Large intestine (tissue), 3 donors: ENCODE data around the gene SLC8B1. TPM values are rescaled to one million over a fixed set of nuclear protein-coding genes. Genes with fewer than 3 reads are reported as not detected.
"Not testable (repeated sequence)": the region's sequence is repeated elsewhere in the genome, so short reads cannot be mapped to it uniquely, and the experiment has no call there.

Experiments used
- DNase-seq, 2 donors: peaks; one replicate each; pipeline versions ENCODE4 v3.0.0 to v3.0.0-alpha.2; 2013
- H3K27ac ChIP-seq: one replicate; pipeline ENCODE4 v1.5.1; 2013; ENCODE audit warnings: low read length
- H3K27me3 ChIP-seq: 2 replicates; pipeline ENCODE4 v1.6.1; 2013; ENCODE audit warnings: low read length; ENCODE audit not compliant: control insufficient read depth, insufficient read depth
- H3K36me3 ChIP-seq: 2 replicates; pipeline ENCODE4 v1.6.1; 2013; ENCODE audit warnings: low read length; ENCODE audit not compliant: control insufficient read depth, insufficient read depth
- H3K4me1 ChIP-seq: one replicate; pipeline ENCODE4 v1.6.1; 2013; ENCODE audit warnings: low read length; ENCODE audit not compliant: control insufficient read depth, insufficient read depth
- H3K4me3 ChIP-seq: one replicate; pipeline ENCODE4 v1.5.1; 2013; ENCODE audit warnings: low read length
- H3K9me3 ChIP-seq: one replicate; pipeline ENCODE4 v1.6.1; 2013; ENCODE audit warnings: mild to moderate bottlenecking, low read depth, low read length, moderate library complexity; ENCODE audit not compliant: control insufficient read depth
- WGBS: methylation state at CpG from one replicate; pipeline ENCODE4 v1.1.5; 2013; ENCODE audit warnings: low lambda C conversion rate; ENCODE audit not compliant: insufficient coverage; 5-methylcytosine and 5-hydroxymethylcytosine counted together
- polyA plus RNA-seq: library from polyadenylated mRNA; unstranded; fragments of 120-200 nt; gene quantifications from one replicate; pipeline ENCODE4 v1.2.1, GENCODE V29; 2013

Gene SLC8B1
- polyA plus RNA-seq, 1 donor: 18.1 TPM

DNA sequence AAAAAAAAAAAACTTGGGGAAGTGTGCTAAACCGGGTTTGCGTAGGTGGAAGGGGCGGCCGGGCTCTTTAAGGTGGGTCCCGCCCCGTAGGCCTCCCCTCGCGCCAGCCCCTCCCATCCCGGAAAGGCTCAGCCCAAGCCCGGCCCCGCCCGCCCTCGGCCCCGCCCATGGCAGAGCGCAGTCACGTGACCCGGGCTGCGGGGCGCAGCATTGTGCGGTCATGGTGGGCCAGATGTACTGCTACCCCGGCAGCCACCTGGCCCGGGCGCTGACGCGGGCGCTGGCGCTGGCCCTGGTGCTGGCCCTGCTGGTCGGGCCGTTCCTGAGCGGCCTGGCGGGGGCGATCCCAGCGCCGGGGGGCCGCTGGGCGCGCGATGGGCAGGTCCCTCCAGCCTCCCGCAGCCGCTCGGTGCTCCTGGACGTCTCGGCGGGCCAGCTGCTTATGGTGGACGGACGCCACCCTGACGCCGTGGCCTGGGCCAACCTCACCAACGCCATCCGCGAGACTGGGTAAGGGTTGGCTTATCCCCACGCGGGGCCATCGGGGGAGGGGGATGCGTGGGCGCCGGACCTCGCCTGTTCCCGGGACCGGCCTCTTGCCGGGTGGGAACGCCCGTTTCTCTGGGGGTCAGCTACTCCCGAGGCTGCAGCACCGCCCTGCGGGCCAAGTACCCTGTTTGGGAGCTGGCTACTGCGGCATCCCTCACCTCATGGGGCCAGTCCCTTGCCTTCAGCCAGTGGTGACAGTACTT lies 23.6 kb upstream of the SLC8B1 start, which contains the start of gene PLBD2:
Gene PLBD2 (plus strand): TSS at position 207 of the 752 bp plus-strand sequence. CDS start 14 bp downstream, at position 221.
- Histone ChIP-seq H3K36me3 (no peaks in the 10 kb centered on the region), H3K4me1 (peaks cover 5% of the 10 kb centered on the region), H3K27ac (peak within 1 kb of the TSS; percentile 38), H3K9me3 (no peaks in the 10 kb centered on the region), H3K27me3 (no peaks in the 10 kb centered on the region), H3K4me3 (peak within 1 kb of the TSS; percentile 78)
- WGBS: no CpG with 5 or more reads among the region's 67 CpGs
- DNase-seq: peak; percentile 92 to 95

DNA sequence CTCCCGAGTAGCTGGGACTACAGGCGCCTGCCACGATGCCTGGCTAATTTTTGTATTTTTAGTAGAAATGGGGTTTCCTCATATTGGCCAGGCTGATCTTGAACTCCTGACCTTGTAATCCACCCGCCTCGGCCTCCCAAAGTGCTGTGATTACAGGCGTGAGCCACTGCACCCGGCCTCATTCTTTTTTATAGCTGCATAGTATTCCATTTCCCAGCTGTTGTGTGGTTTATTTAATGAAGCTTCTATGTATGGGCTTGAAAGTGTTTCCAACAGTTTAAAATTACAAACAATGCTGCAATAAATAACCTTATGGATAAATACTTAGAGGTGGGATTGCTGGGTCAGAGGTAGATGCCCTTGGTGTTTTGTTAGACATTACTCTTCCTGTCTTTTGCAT lies 19.3 kb upstream of the SLC8B1 start:
- DNase-seq, H3K36me3 ChIP-seq, H3K4me1 ChIP-seq, H3K4me3 ChIP-seq, H3K9me3 ChIP-seq, H3K27ac ChIP-seq, H3K27me3 ChIP-seq: not testable (repeated sequence)
- WGBS: 90% methylated on average over 2 of the region's 7 CpGs

DNA sequence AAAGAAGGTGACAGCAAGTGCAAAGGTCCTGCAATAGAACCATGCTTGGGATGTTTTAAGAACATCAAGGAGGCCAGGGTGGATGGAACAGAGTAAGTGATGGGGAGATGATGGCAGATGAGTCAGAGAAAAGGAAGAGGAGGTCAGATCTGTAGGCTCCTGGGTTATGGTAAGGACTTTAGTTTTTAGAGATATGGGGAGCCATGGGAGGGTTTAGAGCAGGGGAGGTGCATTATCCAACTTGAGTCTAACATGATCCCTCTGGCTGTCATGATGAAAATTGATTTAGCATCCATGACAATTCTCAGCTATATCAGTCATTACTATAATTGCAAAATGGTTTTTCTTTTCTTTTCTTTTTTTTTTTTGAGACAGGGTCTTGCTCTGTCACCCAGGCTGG lies 16.2 kb upstream of the SLC8B1 start:
- peaks cover 4% of the 10 kb centered on the region for H3K27me3 ChIP-seq
- H3K9me3 ChIP-seq: no peaks in the 10 kb centered on the region
- no peak overlapping the region for H3K4me3 ChIP-seq
- DNase-seq: no peak
- no peaks in the 10 kb centered on the region for H3K36me3 ChIP-seq
- H3K4me1 ChIP-seq: no peaks in the 10 kb centered on the region
- no peak overlapping the region for H3K27ac ChIP-seq

DNA sequence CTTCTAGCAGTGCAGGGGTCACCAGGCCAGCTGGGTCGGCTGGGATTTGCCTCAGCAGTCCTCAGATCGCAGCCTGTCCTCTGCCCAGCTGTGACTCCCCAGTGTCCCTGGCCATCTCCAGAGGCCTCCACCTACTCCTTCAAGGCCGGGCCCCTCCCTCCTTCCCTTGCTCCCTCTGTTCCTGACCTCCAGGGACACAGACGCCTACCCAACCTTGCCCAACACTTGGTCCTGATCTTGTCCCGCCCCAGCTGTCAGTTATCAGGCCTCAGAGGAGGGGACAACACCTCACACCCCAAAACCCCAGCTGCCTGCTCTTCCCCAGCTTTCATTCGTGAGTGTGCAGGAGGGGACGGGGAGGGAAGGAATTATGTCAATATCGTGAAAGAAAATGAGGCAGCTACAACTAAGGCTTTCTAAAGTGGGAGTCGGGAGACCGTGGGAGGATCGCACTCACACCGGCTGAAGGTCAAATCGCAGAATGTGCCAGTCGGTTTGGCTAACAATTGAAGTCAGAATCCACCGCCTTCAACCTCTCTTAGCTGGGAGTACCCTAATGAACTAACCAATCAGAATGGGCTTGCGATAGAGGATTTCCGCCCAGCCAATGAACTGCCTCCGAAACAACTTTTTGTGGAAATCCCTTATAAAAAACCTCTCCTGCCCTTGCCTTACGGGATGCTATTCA lies 14.1 kb upstream of the SLC8B1 start:
- Histone ChIP-seq H3K27ac (no peak overlapping the region), H3K4me1 (no peaks in the 10 kb centered on the region), H3K4me3 (no peak overlapping the region), H3K36me3 (no peaks in the 10 kb centered on the region), H3K9me3 (no peaks in the 10 kb centered on the region), H3K27me3 (peaks cover 4% of the 10 kb centered on the region)
- DNase-seq: no peak
- 88% methylated on average over 1 of the region's 19 CpGs for WGBS

DNA sequence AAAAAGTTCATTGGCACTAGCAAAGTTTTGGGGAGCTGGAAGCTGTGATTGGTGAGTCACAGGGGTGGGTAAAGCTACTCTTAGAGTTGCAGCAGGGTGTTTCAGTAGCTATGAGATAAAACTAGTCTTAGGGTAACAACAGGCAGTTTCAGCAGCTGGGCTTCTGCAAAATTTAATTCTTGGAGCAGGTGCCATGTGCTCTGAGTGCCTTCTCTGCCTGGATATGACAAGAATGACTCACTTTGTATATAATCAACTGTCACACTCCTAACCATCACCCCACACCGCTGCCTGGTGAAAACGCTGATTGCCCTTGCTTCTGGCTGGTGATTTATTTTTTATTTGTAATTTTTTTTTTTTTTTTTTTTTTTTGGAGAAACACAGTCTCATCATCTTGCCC lies 13.0 kb upstream of the SLC8B1 start:
- WGBS: no CpG with 5 or more reads among the region's 2 CpGs
- no peaks in the 10 kb centered on the region for H3K4me1 ChIP-seq
- no peak overlapping the region for H3K27ac ChIP-seq
- no peaks in the 10 kb centered on the region for H3K36me3 ChIP-seq
- no peak for DNase-seq
- H3K4me3 ChIP-seq: no peak overlapping the region
- H3K9me3 ChIP-seq: no peaks in the 10 kb centered on the region
- H3K27me3 ChIP-seq: peaks cover 4% of the 10 kb centered on the region

DNA sequence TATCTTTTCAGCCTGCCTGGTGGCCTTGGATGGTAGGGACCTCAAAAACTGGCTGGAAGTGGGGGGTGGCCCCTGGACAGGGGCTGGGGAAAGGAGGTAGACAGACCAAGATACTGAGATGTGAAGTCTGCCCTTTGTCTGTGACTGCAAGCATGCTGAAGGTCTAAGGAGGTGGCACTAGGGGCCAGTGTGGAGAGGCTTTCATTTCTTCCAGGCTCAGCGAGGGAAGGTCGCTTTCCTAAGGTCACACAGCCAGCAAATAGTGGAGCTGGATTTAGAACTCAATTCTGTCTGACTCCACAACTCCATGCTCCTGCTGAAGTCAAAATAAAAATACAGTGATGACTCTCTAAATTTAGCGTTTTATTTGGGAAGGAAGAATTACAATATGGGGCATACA lies 12.2 kb upstream of the SLC8B1 start:
- H3K36me3 ChIP-seq: no peaks in the 10 kb centered on the region
- H3K9me3 ChIP-seq: no peaks in the 10 kb centered on the region
- no peak for DNase-seq
- WGBS: 100% methylated on average over 1 of the region's 3 CpGs
- H3K27me3 ChIP-seq: peaks cover 4% of the 10 kb centered on the region
- no peak overlapping the region for H3K4me3 ChIP-seq
- H3K4me1 ChIP-seq: no peaks in the 10 kb centered on the region
- no peak overlapping the region for H3K27ac ChIP-seq

DNA sequence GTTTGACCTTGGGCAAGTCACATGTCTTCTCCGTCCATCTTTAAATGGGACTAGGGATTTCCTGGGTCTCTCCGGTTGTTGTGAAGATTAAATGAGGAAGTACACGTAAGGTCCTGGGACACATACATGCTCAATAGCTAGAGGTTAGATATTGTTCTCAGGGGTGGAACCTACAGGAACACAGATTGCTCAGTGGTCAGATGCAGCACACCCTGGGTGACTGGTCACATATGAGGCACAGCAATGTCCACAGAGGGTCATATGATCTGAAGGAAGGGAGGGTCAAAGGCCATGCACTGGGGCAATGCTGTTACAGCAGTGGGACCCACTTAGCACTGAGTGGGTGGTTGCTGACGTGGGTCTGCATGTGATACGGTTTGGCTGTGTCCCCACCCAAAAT lies 11.4 kb upstream of the SLC8B1 start:
- Histone ChIP-seq H3K36me3 (no peaks in the 10 kb centered on the region), H3K9me3 (no peaks in the 10 kb centered on the region), H3K4me3 (no peak overlapping the region), H3K4me1 (no peaks in the 10 kb centered on the region), H3K27ac (no peak overlapping the region), H3K27me3 (peaks cover 4% of the 10 kb centered on the region)
- 100% methylated on average over 1 of the region's 5 CpGs for WGBS
- DNase-seq: no peak

DNA sequence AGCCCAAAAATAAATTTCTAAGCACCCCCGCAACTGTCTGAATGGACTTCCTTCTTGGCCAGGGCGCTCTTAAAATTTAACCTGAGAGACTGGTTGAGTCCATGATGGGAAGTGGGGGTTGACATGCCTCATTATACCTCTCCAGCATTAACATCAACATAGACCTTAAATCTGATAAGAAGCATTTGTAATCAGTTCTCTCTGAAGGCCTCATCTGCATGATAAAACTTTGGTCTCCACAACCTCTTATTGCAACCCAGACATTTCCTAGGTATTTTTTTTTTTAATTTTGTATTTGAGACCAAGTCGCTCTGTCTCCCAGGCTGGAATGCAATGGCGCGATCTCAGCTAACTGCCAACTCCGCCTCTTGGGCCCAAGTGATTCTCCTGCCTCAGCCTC lies 10.4 kb upstream of the SLC8B1 start:
- WGBS: no CpG with 5 or more reads among the region's 6 CpGs
- no peaks in the 10 kb centered on the region for H3K4me1 ChIP-seq

DNA sequence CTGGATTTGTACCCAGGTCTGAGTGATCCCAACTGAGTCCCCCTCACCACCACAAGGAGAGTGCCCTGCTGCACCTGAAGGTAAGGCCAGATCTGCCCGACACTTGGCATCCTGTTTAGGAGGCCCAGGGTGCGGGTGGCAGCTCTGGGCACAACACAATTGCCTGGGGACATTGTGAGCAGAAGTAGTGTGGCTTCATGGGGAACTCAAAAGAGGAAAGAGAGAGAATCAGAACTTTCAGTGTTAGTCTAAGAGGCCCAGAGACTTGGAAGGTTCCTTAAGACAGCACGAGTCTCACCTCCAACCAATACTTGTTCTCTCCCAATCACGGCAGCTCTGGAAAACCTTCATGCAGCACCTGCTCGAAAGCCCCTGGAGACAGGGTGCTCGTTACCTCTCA lies 6.6 kb upstream of the SLC8B1 start:
- H3K36me3 ChIP-seq: no peaks in the 10 kb centered on the region
- H3K4me3 ChIP-seq: no peak overlapping the region
- no peaks in the 10 kb centered on the region for H3K9me3 ChIP-seq
- H3K27ac ChIP-seq: no peak overlapping the region
- DNase-seq: no peak
- no peaks in the 10 kb centered on the region for H3K27me3 ChIP-seq
- WGBS: 67% methylated on average over 1 of the region's 6 CpGs
- no peaks in the 10 kb centered on the region for H3K4me1 ChIP-seq

More for the DNA sequence above, 10.4 kb upstream of the SLC8B1 start:
- no peaks in the 10 kb centered on the region for H3K9me3 ChIP-seq
- no peak overlapping the region for H3K27ac ChIP-seq
- H3K4me3 ChIP-seq: no peak overlapping the region
- peaks cover 4% of the 10 kb centered on the region for H3K27me3 ChIP-seq
- no peak for DNase-seq
- H3K36me3 ChIP-seq: no peaks in the 10 kb centered on the region

DNA sequence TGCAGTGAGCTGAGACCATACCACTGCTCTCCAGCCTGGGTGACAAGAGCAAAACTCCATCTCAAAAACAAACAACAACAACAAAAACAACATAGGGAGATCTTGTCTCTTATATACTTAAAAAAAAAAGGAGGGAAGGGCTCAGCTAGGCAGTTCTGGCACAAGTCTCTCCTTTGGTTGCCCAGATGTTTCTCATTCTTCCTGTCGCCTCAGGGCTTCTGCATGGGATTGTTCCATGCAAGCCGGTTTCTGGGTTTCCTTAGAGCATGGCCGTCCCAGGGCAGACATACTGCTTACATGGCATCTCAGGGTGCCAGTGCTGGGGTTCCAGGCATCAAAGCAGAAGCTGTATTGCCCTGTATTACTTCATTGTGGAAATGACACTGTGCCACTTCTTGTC lies 5.2 kb upstream of the SLC8B1 start:
- Histone ChIP-seq H3K4me1 (peaks cover 2% of the 10 kb centered on the region), H3K27me3 (no peaks in the 10 kb centered on the region), H3K4me3 (no peak overlapping the region), H3K27ac (no peak overlapping the region), H3K36me3 (no peaks in the 10 kb centered on the region), H3K9me3 (no peaks in the 10 kb centered on the region)
- WGBS: no CpG with 5 or more reads among the region's 3 CpGs
- DNase-seq: no peak

DNA sequence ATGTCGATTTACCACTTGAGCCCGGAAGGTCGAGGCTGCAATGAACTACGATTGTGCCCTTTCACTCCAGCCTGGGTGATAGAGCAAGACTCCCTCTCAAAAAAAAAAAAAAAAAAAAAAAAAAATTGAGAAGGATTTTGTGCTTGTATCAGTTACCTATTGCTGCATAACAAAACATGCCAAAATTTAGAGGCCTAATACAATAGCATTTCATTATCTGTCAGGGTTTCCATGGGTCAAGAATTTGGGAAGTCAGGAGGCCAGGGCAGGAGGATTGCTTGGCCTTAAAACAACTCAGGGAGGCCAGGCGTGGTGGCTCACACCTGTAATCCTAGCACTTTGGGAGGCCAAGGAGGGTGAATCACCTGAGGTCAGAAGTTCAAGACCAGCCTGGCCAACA lies 4.6 kb upstream of the SLC8B1 start:
- Histone ChIP-seq H3K9me3 (no peaks in the 10 kb centered on the region), H3K4me3 (no peak overlapping the region), H3K36me3 (no peaks in the 10 kb centered on the region), H3K27ac (no peak overlapping the region), H3K27me3 (no peaks in the 10 kb centered on the region), H3K4me1 (peaks cover 2% of the 10 kb centered on the region)
- WGBS: no CpG with 5 or more reads among the region's 5 CpGs
- DNase-seq: no peak
